Activated CD4-positive, alpha-beta T cell treated with anti-CD3 and anti-CD28 coated beads for 24 hours (primary cell): ENCODE results near the gene TRIM5.
"Not testable (repeated sequence)": the region's sequence is repeated elsewhere in the genome, so short reads cannot be mapped to it uniquely, and the experiment has no call there.

ENCODE experiments used
- DNase-seq, 2 donors: peaks; one replicate each; pipeline ENCODE4 v3.0.0-alpha.2; 2020; ENCODE audit warnings: low read depth in 2 of 2

The TRIM5 gene

GRCh38 chr11:5684646-5685362, at the start of gene TRIM5:
TRIM5 (minus strand) TSS chr11:5685074; CDS start chr11:5680177, 4,897 bp downstream.
- DNase-seq, result peak; percentile 60 to 70

- DNase-seq, result no peak
These were observed 42.8 kb upstream of the TRIM5 start for GRCh38 chr11:5727691-5728090.

GRCh38 chr11:5726351-5726750, 41.5 kb upstream of the TRIM5 start:
- DNase-seq, result no peak

- no peak for DNase-seq
These were observed 37.7 kb upstream of the TRIM5 start for GRCh38 chr11:5722622-5723021.

GRCh38 chr11:5719703-5720495, 35.0 kb upstream of the TRIM5 start:
- DNase-seq, result no peak

- not testable (repeated sequence) for DNase-seq
These were observed 31.6 kb upstream of the TRIM5 start for GRCh38 chr11:5716518-5716917.

- no peak for DNase-seq
These were observed 28.8 kb upstream of the TRIM5 start for GRCh38 chr11:5713695-5714094.

GRCh38 chr11:5712507-5712906, 27.6 kb upstream of the TRIM5 start:
- no peak for DNase-seq

GRCh38 chr11:5705688-5706087, 20.8 kb upstream of the TRIM5 start:
- DNase-seq, result no peak

- no peak for DNase-seq
These were observed 19.1 kb upstream of the TRIM5 start for GRCh38 chr11:5703741-5704536.

GRCh38 chr11:5701055-5701577, 16.2 kb upstream of the TRIM5 start:
- DNase-seq, result no peak

GRCh38 chr11:5700421-5701054, 15.7 kb upstream of the TRIM5 start:
- DNase-seq, result no peak

- DNase-seq, result no peak
These were observed 13.4 kb upstream of the TRIM5 start for GRCh38 chr11:5698281-5698680.

- DNase-seq, result no peak
These were observed 11.3 kb upstream of the TRIM5 start for GRCh38 chr11:5696210-5696609.

GRCh38 chr11:5695580-5695979, 10.7 kb upstream of the TRIM5 start:
- DNase-seq, result no peak

GRCh38 chr11:5694642-5695041, 9.8 kb upstream of the TRIM5 start:
- DNase-seq, result no peak

- DNase-seq, result no peak
These were observed 7.1 kb upstream of the TRIM5 start for GRCh38 chr11:5691964-5692361.

GRCh38 chr11:5691238-5691963, 6.5 kb upstream of the TRIM5 start:
- DNase-seq, result not testable (repeated sequence)

- DNase-seq, result no peak
These were observed 5.9 kb upstream of the TRIM5 start for GRCh38 chr11:5690736-5691135.

GRCh38 chr11:5690216-5690615, 5.3 kb upstream of the TRIM5 start:
- no peak for DNase-seq

GRCh38 chr11:5689551-5689983, 4.7 kb upstream of the TRIM5 start, which contains the start of gene TRIM22:
TRIM22 (plus strand) TSS chr11:5689790; CDS start chr11:5696233, 6,443 bp downstream.
- peak; percentile 21 to 36 for DNase-seq
